Epidermal melanocyte (primary cell): ENCODE measurements around the gene LGI4.

Experiments used
- DNase-seq: peaks from one replicate; pipeline ENCODE4 v3.0.0; 2011; ENCODE audit warnings: low spot score; ENCODE audit not compliant: insufficient read length

The LGI4 gene

GRCh38 chr19:35134601-35135242, at the start of gene LGI4:
TSS of gene LGI4 (minus strand) at chr19:35135059. CDS start at chr19:35134680, 379 bp downstream.
- DNase-seq = no peak

- DNase-seq = no peak
Observed at GRCh38 chr19:35184267-35184666, 49.4 kb upstream of the LGI4 start.

GRCh38 chr19:35181387-35181786, 46.5 kb upstream of the LGI4 start:
- no peak for DNase-seq

- DNase-seq = no peak
Observed at GRCh38 chr19:35179830-35180229, 45.0 kb upstream of the LGI4 start.

GRCh38 chr19:35178701-35179100, 43.8 kb upstream of the LGI4 start:
- no peak for DNase-seq

GRCh38 chr19:35177377-35178274, 42.8 kb upstream of the LGI4 start:
- DNase-seq = no peak

GRCh38 chr19:35176181-35176570, 41.3 kb upstream of the LGI4 start:
- no peak for DNase-seq

GRCh38 chr19:35174226-35174625, 39.4 kb upstream of the LGI4 start:
- no peak for DNase-seq

- no peak for DNase-seq
Observed at GRCh38 chr19:35171730-35172129, 36.9 kb upstream of the LGI4 start.

GRCh38 chr19:35170359-35171061, 35.7 kb upstream of the LGI4 start:
- DNase-seq = no peak

- no peak for DNase-seq
Observed at GRCh38 chr19:35169221-35169995, 34.5 kb upstream of the LGI4 start.

- no peak for DNase-seq
Observed at GRCh38 chr19:35168196-35168595, 33.3 kb upstream of the LGI4 start.

GRCh38 chr19:35167251-35168119, 32.6 kb upstream of the LGI4 start:
- DNase-seq = no peak

- no peak for DNase-seq
Observed at GRCh38 chr19:35166100-35167063, 31.5 kb upstream of the LGI4 start.

GRCh38 chr19:35165200-35166058, 30.6 kb upstream of the LGI4 start:
- DNase-seq = no peak

GRCh38 chr19:35164418-35164817, 29.6 kb upstream of the LGI4 start:
- DNase-seq = no peak

GRCh38 chr19:35162471-35163326, 27.8 kb upstream of the LGI4 start:
- DNase-seq = no peak

GRCh38 chr19:35161434-35161743, 26.5 kb upstream of the LGI4 start:
- no peak for DNase-seq
